ENCODE data around the gene HTRA3. TPM values are rescaled to one million over a fixed set of nuclear protein-coding genes. Genes with fewer than 3 reads are reported as not detected.

HTRA3 gene
- total and polyA plus RNA-seq, 2 of the 8 experiments (the other 6 are each of a cell fraction or from before 2014, with no cell fraction given): 3.2 to 5.8 TPM

- TF ChIP-seq GABPA (IDR thresholded peaks at IDR 0.05; ENCODE audit: borderline replicate concordance, insufficient read depth, low read length): no peak
- TF ChIP-seq JUN (IDR thresholded peaks at IDR 0.05; ENCODE audit: low read depth, low read length): no peak
- TF ChIP-seq TEAD4 (IDR thresholded peaks at IDR 0.05; ENCODE audit: low read depth, low read length): no peak
- TF ChIP-seq E2F6 (IDR thresholded peaks at IDR 0.05): no peak
- TF ChIP-seq CTCF (IDR thresholded peaks at IDR 0.05; ENCODE audit: control extremely low read depth in 1 of 3, insufficient read depth in 1 of 3, low read depth in 1 of 3, low read length in 3 of 3): no peak
- TF ChIP-seq CBX8 (IDR thresholded peaks at IDR 0.05; ENCODE audit: borderline replicate concordance, low read depth, low read length): no peak
Observed at GRCh38 chr4:8308144-8308543, 38.6 kb downstream of the HTRA3 start (continued).

Data from H1 (cell line).